Duodenal mucosa (tissue), 2 donors: ENCODE data around the gene POLA2.

Experiments used
- H3K27ac ChIP-seq: one replicate; pipeline ENCODE4 v1.7.0; 2013; ENCODE audit warnings: low read depth, low read length
- H3K27me3 ChIP-seq, 2 donors: one replicate each; pipeline ENCODE4 v1.7.0; 2013; ENCODE audit warnings: low read length in 2 of 2, control low read depth in 1 of 2; ENCODE audit not compliant: insufficient read depth in 2 of 2, control insufficient read depth in 1 of 2
- H3K36me3 ChIP-seq, 2 donors: one replicate each; pipeline ENCODE4 v1.7.0; 2013; ENCODE audit warnings: low read length in 2 of 2, control low read depth in 1 of 2; ENCODE audit not compliant: insufficient read depth in 2 of 2, control insufficient read depth in 1 of 2
- H3K4me1 ChIP-seq, 2 donors: one replicate each; pipeline ENCODE4 v1.7.0; 2013; ENCODE audit warnings: low read length in 2 of 2, control low read depth in 1 of 2; ENCODE audit not compliant: insufficient read depth in 2 of 2, control insufficient read depth in 1 of 2
- H3K4me3 ChIP-seq, 2 donors: one replicate each; pipeline ENCODE4 v1.7.0; 2013; ENCODE audit warnings: low read length in 2 of 2, low read depth in 1 of 2
- H3K9ac ChIP-seq, 2 donors: one replicate each; pipeline ENCODE4 v1.7.0; 2013; ENCODE audit warnings: low read length in 2 of 2, low read depth in 1 of 2
- H3K9me3 ChIP-seq, 2 donors: one replicate each; pipeline ENCODE4 v1.7.0; 2013; ENCODE audit warnings: low read length in 2 of 2, control low read depth in 1 of 2; ENCODE audit not compliant: control insufficient read depth in 1 of 2

The POLA2 gene

DNA sequence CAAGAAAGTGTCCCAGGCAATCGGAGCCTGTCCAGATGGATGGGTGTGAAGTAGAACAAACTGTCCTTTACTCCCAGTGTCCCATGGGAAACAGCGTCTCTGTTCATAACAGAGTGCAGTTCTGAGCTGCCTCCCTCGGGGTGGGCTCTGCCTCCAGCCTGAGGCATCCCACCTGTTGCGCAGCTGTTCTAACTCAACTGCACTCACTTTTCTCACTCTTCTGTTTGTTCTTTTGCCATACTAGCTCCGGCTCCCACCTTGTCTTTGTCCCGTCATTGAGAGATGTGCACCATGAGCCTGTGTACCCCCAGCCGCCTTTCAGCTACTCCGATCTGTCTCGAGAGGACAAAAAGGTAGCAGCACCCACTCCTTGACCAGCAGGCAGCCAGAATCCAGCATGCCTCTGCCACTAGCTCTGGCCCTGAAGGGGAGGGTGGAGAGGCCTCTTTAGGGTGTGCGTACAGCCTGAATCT is 32.2 kb downstream of the POLA2 start:
- Histone ChIP-seq H3K27me3 (no peaks in the 10 kb centered on the region), H3K4me1 (peaks cover 9 to 24% of the 10 kb centered on the region in 2 donors), H3K36me3 (peaks cover 11 to 55% of the 10 kb centered on the region in 2 donors), H3K4me3 (no peak overlapping the region), H3K27ac (no peak overlapping the region), H3K9me3 (no peaks in the 10 kb centered on the region), H3K9ac (no peak overlapping the region)

DNA sequence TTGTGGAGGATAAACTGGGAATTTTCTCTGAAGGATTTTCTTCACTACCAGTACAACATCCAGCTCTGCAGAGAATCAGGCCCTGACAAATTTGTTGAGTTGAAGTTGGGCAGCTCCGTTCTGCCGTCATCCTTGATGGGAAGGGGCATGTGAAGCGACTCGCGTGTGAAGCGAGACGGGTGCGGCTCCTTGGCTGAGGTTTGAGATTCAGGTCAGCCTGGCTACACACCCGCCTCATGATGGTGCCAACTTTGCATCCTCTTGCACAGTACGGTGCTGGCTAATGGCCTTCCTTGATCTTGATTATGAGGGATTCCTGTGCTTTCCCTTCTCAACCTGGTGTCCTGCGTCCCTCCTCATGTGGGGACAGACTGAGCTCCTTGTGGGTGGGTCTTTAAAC is 33.2 kb downstream of the POLA2 start:
- no peak overlapping the region for H3K9ac ChIP-seq
- H3K27me3 ChIP-seq = no peaks in the 10 kb centered on the region
- H3K36me3 ChIP-seq = peaks cover 11 to 46% of the 10 kb centered on the region in 2 donors
- H3K9me3 ChIP-seq = no peaks in the 10 kb centered on the region
- H3K27ac ChIP-seq = no peak overlapping the region
- H3K4me3 ChIP-seq = no peak overlapping the region
- peaks cover 9 to 24% of the 10 kb centered on the region in 2 donors for H3K4me1 ChIP-seq

DNA sequence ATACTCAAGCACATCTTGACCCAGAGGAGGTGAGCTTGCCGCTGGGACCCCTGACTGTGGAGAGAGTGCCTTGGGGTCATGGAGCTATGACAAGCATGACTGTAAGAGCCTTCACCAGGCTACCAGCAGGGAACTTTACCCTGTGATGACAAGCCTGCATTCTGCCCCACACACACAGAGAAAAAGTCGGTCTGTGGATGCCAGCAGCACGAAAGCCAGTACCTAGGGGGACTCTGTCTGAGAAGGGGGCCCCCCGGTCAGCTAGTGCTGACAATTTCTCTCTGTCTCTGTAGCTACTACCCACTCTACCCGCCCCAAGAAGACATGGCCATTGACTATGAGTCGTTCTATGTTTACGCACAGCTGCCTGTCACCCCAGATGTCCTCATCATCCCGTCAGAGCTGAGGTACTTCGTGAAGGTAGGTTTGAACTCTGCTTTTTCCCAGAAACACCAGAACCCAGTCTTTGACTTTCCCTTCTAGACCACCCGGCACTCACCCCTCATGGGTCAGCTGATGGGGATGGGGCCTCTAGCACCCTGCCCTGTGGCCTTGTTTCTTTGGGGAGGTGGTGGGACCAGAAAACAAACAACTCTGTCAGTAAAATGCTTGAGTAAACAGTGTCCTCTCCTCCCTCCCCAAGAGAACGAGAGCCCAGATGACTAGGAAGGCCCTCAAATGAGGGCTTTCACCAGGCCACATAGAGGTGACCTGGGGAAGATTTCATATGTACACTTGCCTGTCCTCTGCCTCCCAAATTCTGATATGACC is 34.0 kb downstream of the POLA2 start:
- peaks cover 8 to 46% of the 10 kb centered on the region in 2 donors for H3K36me3 ChIP-seq
- H3K9me3 ChIP-seq = no peaks in the 10 kb centered on the region
- no peaks in the 10 kb centered on the region for H3K27me3 ChIP-seq
- H3K27ac ChIP-seq = no peak overlapping the region
- H3K4me3 ChIP-seq = no peak overlapping the region
- peaks cover 9 to 19% of the 10 kb centered on the region in 2 donors for H3K4me1 ChIP-seq
- H3K9ac ChIP-seq = no peak overlapping the region

- H3K9me3 ChIP-seq = no peaks in the 10 kb centered on the region
- peaks cover 7 to 9% of the 10 kb centered on the region in 2 donors for H3K4me1 ChIP-seq
- no peaks in the 10 kb centered on the region for H3K27me3 ChIP-seq
- no peak overlapping the region for H3K9ac ChIP-seq
- peaks cover 8 to 46% of the 10 kb centered on the region in 2 donors for H3K36me3 ChIP-seq
- no peak overlapping the region for H3K4me3 ChIP-seq
- no peak overlapping the region for H3K27ac ChIP-seq
Measured at GRCh38 chr11:65297026-65297672, 35.4 kb downstream of the POLA2 start.

DNA sequence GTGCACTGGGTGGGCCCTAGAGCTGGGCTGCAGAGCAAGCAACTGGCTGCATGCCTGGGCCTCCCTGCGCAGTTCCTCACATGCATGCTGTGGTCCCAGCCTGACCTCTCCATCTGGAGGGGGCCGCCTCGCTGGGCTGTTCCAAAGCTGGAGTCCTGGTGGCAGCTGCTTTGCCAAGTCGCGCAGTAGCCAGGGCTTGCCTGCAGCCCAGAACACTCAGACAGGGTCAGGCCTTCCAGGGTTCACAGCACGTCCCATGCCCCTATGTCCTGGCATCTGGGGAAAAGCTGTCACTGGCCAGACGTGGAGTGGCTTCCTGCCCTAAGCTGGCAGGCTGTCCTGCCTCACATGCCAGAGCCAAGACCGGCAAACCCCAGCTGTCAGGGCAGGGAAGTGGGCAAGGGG is 36.4 kb downstream of the POLA2 start:
- no peak overlapping the region for H3K9ac ChIP-seq
- no peaks in the 10 kb centered on the region for H3K27me3 ChIP-seq
- no peaks in the 10 kb centered on the region for H3K9me3 ChIP-seq
- H3K4me1 ChIP-seq = peaks cover 1 to 4% of the 10 kb centered on the region in 2 donors
- H3K36me3 ChIP-seq = peaks cover 8 to 38% of the 10 kb centered on the region in 2 donors
- H3K4me3 ChIP-seq = no peak overlapping the region
- peak overlapping the region; percentile 36 for H3K27ac ChIP-seq

- no peaks in the 10 kb centered on the region for H3K27me3 ChIP-seq
- H3K27ac ChIP-seq = peak overlapping the region; percentile 36
- peaks cover 0 to 4% of the 10 kb centered on the region in 2 donors for H3K4me1 ChIP-seq
- H3K36me3 ChIP-seq = peaks cover 7 to 36% of the 10 kb centered on the region in 2 donors
- H3K4me3 ChIP-seq = no peak overlapping the region
- H3K9me3 ChIP-seq = no peaks in the 10 kb centered on the region
- H3K9ac ChIP-seq = no peak overlapping the region
Measured at GRCh38 chr11:65298655-65299179, 37.0 kb downstream of the POLA2 start.

- Histone ChIP-seq H3K27ac (no peak overlapping the region), H3K4me3 (no peak overlapping the region), H3K9ac (no peak overlapping the region), H3K27me3 (no peaks in the 10 kb centered on the region), H3K36me3 (peaks cover 0 to 21% of the 10 kb centered on the region in 2 donors), H3K4me1 (peaks cover 9 to 10% of the 10 kb centered on the region in 2 donors), H3K9me3 (no peaks in the 10 kb centered on the region)
Measured at GRCh38 chr11:65300621-65301275, 39.0 kb downstream of the POLA2 start.

- Histone ChIP-seq H3K9ac (no peak overlapping the region), H3K36me3 (peaks cover 0 to 14% of the 10 kb centered on the region in 2 donors)
Measured at GRCh38 chr11:65301491-65302329, 39.9 kb downstream of the POLA2 start.

DNA sequence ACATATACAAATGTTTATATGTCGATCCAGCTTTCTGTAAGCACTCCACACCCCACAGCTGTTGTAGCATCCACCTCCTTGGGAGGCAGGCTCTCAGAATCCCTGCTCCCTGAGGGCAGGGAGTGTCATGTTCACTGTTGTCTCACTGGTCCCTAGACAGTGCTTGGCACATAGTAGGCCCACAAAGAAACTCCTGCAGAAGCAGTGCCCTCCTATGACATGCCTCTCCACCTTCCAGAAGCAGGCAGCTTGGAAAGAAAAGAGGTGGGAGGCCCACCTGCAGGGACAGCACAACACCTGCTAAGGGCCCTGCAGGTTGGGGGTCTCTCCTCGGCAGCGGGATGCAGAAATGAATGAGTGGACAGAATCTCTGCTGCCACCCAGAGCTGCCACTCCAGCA is 41.8 kb downstream of the POLA2 start:
- H3K36me3 ChIP-seq = peaks cover 0 to 6% of the 10 kb centered on the region in 2 donors
- H3K9ac ChIP-seq = no peak overlapping the region
- no peak overlapping the region for H3K4me3 ChIP-seq
- H3K27me3 ChIP-seq = no peaks in the 10 kb centered on the region
- H3K27ac ChIP-seq = no peak overlapping the region
- no peaks in the 10 kb centered on the region for H3K9me3 ChIP-seq
- H3K4me1 ChIP-seq = peaks cover 20 to 24% of the 10 kb centered on the region in 2 donors

More at GRCh38 chr11:65301491-65302329, 39.9 kb downstream of the POLA2 start:
- Histone ChIP-seq H3K27me3 (no peaks in the 10 kb centered on the region), H3K4me1 (peaks cover 10 to 15% of the 10 kb centered on the region in 2 donors), H3K27ac (no peak overlapping the region), H3K4me3 (no peak overlapping the region), H3K9me3 (no peaks in the 10 kb centered on the region)
